ENCODE measurements around the gene RMRP. TPM values are rescaled to one million over a fixed set of nuclear protein-coding genes. Genes with fewer than 3 reads are reported as not detected.
A peak's percentile ranks its signal among the peaks of the same experiment; 100 is the strongest.

The RMRP gene
- over 10,000 TPM in 3 of 9 donors, 1,000 to 10,000 TPM in 5, 100 to 1,000 TPM in 1; 462 to 18,741 (median 5,764) TPM for total RNA-seq
- polyA plus RNA-seq, result 100 to 1,000 TPM; 118 to 429 TPM
- long read RNA-seq, donor 1, result 0 reads
- long read RNA-seq, donor 2, result 0 reads
- long read RNA-seq, donor 3, result 0 reads

DNA sequence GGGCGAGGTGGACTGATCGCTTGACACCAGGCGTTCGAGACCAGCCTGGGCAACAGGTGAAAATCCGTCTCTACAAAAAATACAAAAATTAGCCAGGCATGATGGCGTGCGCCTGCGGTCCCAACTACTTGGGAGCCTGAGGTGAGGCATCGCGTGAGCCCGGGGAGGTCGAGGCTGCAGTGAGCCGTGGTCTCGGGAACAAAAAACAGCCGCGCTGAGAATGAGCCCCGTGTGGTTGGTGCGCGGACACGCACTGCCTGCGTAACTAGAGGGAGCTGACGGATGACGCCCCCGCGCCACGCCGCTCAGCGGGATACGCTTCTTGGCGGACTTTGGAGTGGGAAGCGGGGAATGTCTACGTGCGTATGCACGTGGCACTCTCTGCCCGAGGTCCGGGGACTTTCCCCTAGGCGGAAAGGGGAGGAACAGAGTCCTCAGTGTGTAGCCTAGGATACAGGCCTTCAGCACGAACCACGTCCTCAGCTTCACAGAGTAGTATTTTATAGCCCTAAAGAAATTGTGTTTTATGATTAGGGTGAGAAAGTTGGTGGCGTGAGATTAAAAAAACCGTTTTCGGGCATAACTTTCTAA, at the start of gene RMRP:
RMRP (minus strand) TSS at position 474 of the 591 bp plus-strand sequence.
- peak within 1 kb of the TSS; percentile 93 to 100 (median 97) for H3K27ac ChIP-seq
- H3K27me3 ChIP-seq, result no peaks in the 10 kb centered on the region
- 0 to 1% (median 0%) methylated on average over 17 to 42 of the region's 42 CpGs for WGBS, 4 donors
- intact Hi-C loops (cut with DNase I), result loop anchor here in 9 of 10 donors (1.0 to 10.0 kb wide), 16 partner anchors 31 to 227 kb away; partner anchors contain the start of genes CREB3 (in 3 of the 9), TLN1 (in 3 of the 9), FAM221B (in 2 of the 9) and GBA2 (in 2 of the 9)
- no peaks in the 10 kb centered on the region for H3K9me3 ChIP-seq
- H3K4me3 ChIP-seq, result peak within 1 kb of the TSS; percentile 72 to 98 (median 88)
- peak; percentile 98 to 99 (median 98) for DNase-seq
- TF ChIP-seq, protein P1, sequence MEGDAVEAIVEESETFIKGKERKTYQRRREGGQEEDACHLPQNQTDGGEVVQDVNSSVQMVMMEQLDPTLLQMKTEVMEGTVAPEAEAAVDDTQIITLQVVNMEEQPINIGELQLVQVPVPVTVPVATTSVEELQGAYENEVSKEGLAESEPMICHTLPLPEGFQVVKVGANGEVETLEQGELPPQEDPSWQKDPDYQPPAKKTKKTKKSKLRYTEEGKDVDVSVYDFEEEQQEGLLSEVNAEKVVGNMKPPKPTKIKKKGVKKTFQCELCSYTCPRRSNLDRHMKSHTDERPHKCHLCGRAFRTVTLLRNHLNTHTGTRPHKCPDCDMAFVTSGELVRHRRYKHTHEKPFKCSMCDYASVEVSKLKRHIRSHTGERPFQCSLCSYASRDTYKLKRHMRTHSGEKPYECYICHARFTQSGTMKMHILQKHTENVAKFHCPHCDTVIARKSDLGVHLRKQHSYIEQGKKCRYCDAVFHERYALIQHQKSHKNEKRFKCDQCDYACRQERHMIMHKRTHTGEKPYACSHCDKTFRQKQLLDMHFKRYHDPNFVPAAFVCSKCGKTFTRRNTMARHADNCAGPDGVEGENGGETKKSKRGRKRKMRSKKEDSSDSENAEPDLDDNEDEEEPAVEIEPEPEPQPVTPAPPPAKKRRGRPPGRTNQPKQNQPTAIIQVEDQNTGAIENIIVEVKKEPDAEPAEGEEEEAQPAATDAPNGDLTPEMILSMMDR (IDR thresholded peaks at IDR 0.05), result peak in 11 of 12 donors; percentile 12 to 55 (median 32)
- TF ChIP-seq POLR2A (IDR thresholded peaks at IDR 0.05), result peak in 1 of 2 donors; percentile 31
- peak; percentile 94 to 97 (median 96) for ATAC-seq
- peaks cover 0 to 22% (median 16%) of the 10 kb centered on the region in 9 donors for H3K36me3 ChIP-seq
- peaks cover 0 to 56% (median 30%) of the 10 kb centered on the region in 12 donors for H3K4me1 ChIP-seq

- Histone ChIP-seq H3K27ac (peak overlapping the region in 1 of 12 donors; percentile 13), H3K4me3 (no peak overlapping the region), H3K4me1 (peaks cover 0 to 19% (median 0%) of the 10 kb centered on the region in 12 donors), H3K9me3 (no peaks in the 10 kb centered on the region), H3K36me3 (peaks cover 13 to 100% (median 98%) of the 10 kb centered on the region in 9 donors), H3K27me3 (no peaks in the 10 kb centered on the region)
- intact Hi-C loops (cut with DNase I), result loop anchor here in 1 of 10 donors (5.0 kb wide), 1 partner anchor 45 kb away; no protein-coding TSS in a partner anchor
- DNase-seq, result peak in 2 of 5 donors; percentile 11
- no peak for TF ChIP-seq POLR2A (IDR thresholded peaks at IDR 0.05)
- TF ChIP-seq, protein P1 (IDR thresholded peaks at IDR 0.05), result no peak
- WGBS, 4 donors, result 86 to 97% (median 93%) methylated on average over 9 to 10 of the region's 10 CpGs
- no peak for ATAC-seq
Measured at GRCh38 chr9:35706951-35707350, 49.1 kb upstream of the RMRP start.

GRCh38 chr9:35705836-35706430, 48.1 kb upstream of the RMRP start:
- DNase-seq, result peak in 2 of 5 donors; percentile 14 to 18
- WGBS, 4 donors, result 87 to 96% (median 94%) methylated on average over 3 to 7 of the region's 7 CpGs
- Histone ChIP-seq H3K4me3 (no peak overlapping the region), H3K4me1 (peaks cover 0 to 16% (median under 1%) of the 10 kb centered on the region in 12 donors), H3K36me3 (peaks cover 13 to 100% (median 98%) of the 10 kb centered on the region in 9 donors), H3K9me3 (no peaks in the 10 kb centered on the region), H3K27me3 (no peaks in the 10 kb centered on the region), H3K27ac (peak overlapping the region in 1 of 12 donors; percentile 21)
- no peak for ATAC-seq
- no peak for TF ChIP-seq POLR2A (IDR thresholded peaks at IDR 0.05)
- TF ChIP-seq, protein P1 (IDR thresholded peaks at IDR 0.05), result no peak
- intact Hi-C loops (cut with DNase I), result loop anchor here in 1 of 10 donors (5.0 kb wide), 1 partner anchor 44 kb away; no protein-coding TSS in a partner anchor

- no peak for TF ChIP-seq POLR2A (IDR thresholded peaks at IDR 0.05)
- TF ChIP-seq, protein P1 (IDR thresholded peaks at IDR 0.05), result no peak
- peak in 2 of 5 donors; percentile 10 to 14 for DNase-seq
- H3K27ac ChIP-seq, result peak overlapping the region in 2 of 12 donors; percentile 21 to 59
- intact Hi-C loops (cut with DNase I), result loop anchor here in 1 of 10 donors (5.0 kb wide), 1 partner anchor 43 kb away; no protein-coding TSS in a partner anchor
- H3K4me3 ChIP-seq, result no peak overlapping the region
- WGBS, 4 donors, result 76 to 93% (median 88%) methylated on average over 8 of the region's 8 CpGs
- no peaks in the 10 kb centered on the region for H3K9me3 ChIP-seq
- no peak for ATAC-seq
- H3K4me1 ChIP-seq, result peaks cover 0 to 20% (median 1%) of the 10 kb centered on the region in 12 donors
- H3K27me3 ChIP-seq, result no peaks in the 10 kb centered on the region
- H3K36me3 ChIP-seq, result peaks cover 13 to 100% (median 98%) of the 10 kb centered on the region in 9 donors
Measured at GRCh38 chr9:35705372-35705771, 47.6 kb upstream of the RMRP start.

Measured in heart left ventricle (tissue), 16 donors.